HG03520 (cell line): ENCODE measurements around the gene EPHA8.

Source experiments
- ATAC-seq: cut with Tn5 transposase; IDR thresholded peaks from one replicate; pipeline ENCODE4 v1.9.1; 2021; ENCODE audit warnings: mild to moderate bottlenecking, moderate library complexity; ENCODE audit not compliant: unreplicated experiment

The EPHA8 gene

DNA sequence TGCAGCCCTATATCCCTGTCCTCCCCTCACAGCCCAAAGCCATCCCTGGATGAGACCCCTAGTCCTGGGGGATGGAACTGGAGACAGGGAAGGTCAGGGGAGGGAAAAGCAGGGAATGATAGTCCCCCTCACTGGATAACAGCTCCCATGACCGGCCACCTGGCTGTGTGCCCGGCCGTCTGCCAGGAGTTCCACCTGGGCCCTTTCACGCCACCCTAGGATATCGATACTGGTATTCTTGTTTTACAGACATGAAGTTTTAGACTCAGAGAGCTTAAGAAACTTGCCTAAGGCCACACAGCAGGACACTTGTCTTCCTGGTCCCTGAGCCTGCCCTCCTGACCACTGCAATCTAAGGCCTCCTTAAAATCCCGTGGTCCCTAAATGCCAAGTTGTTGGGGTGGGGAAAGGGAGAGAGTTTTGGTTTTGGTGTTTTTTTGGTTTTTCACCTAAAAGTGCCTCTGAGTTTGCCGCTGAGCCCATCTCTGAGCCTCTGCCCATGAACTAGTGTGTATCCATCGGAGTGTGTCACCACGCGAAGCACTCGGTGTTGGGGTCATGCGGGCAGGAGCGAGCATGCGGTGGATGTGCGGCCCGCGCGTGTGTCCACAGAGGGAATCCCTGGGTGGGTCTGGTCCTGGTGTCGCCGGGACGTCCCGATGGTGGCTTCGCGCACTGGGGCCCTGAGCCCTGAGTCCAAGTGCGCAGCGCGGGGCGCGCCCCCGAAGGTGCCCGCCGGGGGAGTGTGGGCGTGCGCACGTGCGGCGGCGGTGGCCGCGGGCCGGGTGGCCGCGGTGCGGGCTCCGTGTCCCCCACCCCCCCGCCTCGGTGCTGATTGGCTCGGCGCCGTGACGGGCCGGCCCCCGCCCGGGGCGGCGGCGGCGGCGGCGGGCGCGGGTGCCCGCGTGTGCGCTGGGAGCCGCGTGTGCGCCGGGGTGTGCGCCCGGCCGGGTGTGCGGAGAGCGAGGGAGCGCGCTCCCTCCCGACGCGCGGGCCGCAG, at the start of gene EPHA8:
Gene EPHA8 (plus strand): TSS at position 906 of the 1,000 bp plus-strand sequence. CDS start 147 bp downstream, outside the sequence.
- no peak for ATAC-seq

DNA sequence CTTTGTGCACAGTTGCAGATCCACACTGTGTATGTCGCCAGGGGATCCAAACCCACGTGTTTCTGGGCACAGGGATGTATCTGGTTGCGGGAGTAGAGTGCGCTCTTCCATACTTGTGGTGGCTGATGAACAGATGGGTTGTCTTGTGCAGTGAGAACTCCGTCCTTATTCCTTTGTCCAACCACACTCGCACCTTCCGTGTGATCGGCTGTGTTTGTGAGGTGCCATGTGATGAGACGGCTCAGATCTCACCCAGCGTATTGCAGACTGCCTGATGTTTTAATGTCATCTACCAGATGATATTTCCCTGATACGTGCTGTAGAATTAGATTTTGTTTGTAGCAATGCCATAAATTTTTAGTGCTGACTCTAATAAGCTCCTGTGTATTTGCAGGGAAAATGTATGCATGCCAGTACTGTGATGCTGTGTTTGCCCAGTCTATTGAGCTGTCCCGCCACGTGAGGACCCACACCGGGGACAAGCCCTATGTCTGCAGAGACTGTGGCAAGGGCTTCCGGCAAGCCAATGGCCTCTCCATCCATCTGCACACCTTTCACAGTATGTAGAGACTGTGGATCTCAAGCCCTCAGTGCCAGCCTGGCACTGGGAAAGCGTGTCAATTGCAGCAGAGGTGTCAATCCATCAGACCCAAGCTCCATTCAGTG, 46.2 kb upstream of the EPHA8 start:
- ATAC-seq = no peak

DNA sequence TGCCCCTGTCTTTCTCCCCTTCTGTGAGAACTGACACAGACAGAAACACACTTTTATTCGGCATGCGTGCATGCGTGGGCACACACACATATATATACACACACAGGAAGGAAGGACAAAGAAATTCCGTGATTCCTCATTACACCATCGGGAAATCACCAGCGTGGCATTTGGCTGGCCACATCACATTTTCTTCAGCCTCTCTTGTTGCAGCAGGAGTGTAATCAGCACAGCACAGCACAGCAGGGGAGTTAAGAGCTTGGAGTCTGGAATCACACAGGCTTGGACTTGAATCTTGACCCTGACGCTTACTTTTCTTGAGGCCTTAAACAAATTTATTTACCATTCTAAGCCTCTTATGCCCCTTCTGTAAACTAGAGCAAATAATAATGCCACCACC, 45.3 kb upstream of the EPHA8 start:
- ATAC-seq = no peak

DNA sequence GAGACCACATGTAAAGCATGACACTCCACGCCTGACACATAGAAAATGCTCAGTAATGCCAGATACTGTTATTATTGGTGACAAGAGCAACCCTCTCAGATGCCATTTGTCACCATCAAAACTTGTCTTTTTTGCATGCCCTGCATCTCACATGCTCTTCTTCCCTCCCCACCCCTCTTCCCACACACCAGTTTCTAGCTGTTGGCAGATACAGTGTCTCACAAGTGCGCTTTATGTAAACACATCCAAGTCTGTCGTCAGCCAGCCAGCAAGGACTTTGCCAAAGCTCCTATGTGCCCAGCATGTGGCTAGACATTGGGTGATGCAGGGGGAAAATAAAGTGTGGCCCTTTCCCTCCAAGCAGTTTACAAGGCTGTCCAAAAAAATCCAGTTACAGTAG, 44.9 kb upstream of the EPHA8 start:
- ATAC-seq = no peak

DNA sequence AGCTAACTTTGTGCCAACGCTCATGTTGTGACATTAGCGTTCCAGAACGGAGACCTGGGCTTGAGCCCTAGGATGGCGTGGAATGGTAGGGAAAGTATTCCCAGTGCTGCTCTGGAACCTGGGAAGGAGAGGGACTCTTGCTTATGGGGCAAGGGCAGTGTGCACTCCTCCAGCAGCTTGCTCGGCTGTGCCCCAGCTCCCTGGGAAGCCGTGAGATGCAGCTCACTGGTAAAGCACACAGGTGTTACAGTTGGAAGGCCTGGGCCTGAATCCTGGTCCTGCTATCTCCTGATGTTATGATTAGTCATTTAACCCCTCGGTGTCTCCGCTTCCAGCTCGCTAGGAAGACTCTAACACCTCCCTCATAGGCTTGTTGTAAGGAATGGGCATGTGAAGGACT, 42.4 kb upstream of the EPHA8 start:
- no peak for ATAC-seq

DNA sequence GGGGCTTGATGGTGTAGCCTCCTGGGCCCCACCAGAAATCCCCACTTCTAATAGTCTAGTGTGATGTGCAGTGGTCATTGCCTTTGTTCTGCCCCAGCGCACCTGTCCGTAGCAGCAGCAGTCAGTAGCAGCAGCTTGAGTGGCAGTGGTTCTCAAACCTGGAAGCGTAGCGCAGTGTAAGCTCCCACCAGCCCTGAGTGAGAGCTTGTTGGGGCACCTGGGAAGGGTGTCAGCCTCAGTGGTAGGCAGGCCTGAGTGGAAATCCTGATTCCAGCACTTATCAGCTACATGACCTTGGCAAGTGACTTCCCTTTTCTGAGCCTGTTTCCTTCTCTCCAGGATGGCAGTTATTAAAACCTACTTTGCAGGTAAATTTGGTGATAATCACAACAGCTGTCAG, 41.6 kb upstream of the EPHA8 start:
- no peak for ATAC-seq

DNA sequence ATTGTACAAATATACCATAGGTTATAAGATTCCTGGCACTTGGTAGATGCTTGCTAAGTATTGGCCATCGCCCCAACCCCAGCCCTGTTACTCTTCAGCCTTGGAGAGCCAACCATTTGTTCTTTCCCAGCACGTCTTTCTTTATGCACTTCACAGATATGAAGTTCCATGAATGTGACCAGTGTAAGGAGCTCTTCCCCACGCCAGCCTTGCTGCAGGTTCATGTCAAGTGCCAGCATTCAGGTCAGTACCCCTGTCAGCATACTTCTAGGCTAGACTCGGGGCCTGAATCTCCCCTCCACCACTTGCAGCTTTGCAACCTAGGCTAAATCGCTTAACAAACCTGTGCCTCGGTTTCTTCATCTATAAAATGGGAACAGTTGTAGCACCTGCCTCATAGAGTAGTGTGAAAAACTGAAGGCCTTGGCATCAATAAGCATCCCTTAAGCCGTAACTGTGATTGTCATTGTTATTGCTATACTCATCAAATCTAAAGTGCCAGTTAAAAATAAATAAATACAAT, 41.0 kb upstream of the EPHA8 start:
- no peak for ATAC-seq

DNA sequence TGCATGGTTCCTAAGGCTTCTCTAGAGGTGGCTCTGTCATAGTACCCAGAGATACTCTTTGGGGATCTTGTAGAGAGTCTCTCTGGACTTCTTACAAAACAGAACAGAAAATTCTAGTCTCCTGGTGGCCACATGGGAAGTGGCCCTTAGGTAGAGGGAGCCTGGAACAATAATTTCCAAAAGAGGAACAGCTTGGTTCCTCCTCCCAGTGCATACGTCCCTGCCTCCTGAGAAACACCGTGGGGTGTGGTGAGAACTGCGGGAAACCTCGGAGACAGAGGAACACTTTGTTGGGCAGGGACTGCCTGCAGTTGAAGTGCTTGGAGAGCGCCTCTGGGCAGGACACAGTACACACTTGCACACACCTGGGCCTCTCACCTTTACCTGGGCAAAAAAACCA, 38.8 kb upstream of the EPHA8 start:
- ATAC-seq = no peak

DNA sequence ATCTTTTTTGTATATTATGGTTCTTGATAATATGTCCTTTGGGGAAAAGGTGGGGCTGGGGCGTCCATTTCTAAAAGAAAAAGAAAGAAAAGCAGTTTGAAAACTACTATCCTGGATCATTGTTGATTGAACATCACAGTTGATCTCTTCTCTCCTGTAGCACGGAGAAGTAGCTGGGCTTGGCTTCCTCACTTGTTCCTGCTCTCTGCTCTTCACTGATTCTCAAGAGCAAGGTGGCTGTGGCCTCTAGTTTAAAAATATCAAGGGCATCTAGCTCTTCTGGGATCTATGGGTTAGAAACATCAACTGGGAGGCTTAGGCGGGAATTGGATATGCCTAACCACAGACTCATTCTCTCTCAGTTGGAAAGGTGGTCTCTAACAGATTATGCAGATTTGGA, 38.1 kb upstream of the EPHA8 start:
- ATAC-seq = no peak

DNA sequence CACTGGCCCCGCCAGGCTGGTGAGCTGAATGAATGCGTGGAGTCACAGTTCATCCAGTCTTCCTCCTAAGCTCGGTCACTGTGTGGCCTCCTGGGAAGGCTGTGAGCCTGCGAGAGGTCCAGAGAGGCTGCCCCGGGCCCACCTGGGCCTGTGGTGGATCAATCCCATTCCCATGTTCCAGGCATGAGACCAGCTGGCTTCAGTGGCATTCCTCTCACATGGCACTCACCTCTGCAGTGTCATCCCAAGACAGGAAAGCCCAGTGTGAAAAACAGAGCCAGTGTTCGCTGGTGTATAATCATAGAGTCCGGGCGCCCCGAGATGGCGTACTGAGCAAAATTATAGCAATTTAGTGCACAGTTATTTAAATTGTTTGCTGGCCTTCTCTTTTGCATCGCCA, 37.6 kb upstream of the EPHA8 start:
- ATAC-seq = no peak

DNA sequence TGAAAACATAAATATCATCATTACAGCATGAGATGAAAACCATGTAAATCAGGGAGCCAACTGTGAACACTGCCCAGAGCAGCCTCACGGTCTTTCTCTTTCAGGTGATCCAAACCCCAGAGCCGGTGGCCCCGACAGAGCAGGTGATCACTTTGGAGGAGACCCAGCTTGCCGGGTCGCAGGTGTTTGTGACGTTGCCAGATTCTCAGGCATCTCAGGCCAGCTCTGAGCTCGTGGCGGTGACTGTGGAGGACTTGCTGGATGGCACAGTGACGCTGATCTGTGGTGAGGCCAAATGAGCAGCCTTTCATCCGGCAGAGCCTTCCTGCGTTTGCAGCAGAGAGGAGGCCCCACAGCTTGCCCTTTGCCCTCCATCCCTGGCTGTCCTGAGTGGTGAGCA, 37.2 kb upstream of the EPHA8 start:
- no peak for ATAC-seq

DNA sequence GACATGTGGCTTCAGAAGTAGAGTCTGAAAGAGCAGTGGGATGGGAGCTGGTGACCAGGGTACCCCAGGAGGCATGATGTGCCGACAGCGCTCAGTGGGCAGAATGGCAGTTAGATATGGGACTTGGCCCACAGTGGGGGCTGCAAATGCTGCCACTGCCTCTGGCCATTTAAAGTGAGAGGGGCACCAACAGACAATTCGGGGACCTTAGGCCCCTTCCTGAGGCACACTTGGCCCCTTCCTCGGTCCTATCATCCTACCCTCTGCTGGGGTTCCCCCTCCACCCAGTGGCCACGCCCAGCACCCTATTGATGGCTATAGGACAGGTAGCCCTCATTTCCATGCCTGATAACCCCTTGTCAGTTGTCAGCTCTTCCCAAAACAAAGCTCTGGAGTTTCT, 36.6 kb upstream of the EPHA8 start:
- no peak for ATAC-seq

DNA sequence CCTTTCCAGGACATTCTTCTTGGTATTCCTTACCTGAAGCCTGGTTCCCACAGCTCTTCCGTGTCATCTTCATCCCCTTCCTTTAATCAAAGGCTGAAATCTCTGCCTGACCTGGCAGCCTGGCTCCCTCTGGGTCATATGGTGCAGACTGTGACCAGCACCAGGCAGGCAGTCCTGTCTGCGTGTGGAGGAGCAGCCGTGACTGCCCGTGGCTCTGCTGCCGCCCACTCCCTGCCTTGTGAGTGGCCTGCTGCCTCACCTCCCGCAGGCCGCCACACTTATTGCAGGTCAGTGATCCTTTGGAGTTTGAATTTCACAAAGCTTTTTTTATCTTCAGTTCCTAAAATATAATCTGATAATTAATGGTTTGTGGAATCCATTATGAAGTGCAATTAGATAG, 36.2 kb upstream of the EPHA8 start:
- ATAC-seq = no peak

DNA sequence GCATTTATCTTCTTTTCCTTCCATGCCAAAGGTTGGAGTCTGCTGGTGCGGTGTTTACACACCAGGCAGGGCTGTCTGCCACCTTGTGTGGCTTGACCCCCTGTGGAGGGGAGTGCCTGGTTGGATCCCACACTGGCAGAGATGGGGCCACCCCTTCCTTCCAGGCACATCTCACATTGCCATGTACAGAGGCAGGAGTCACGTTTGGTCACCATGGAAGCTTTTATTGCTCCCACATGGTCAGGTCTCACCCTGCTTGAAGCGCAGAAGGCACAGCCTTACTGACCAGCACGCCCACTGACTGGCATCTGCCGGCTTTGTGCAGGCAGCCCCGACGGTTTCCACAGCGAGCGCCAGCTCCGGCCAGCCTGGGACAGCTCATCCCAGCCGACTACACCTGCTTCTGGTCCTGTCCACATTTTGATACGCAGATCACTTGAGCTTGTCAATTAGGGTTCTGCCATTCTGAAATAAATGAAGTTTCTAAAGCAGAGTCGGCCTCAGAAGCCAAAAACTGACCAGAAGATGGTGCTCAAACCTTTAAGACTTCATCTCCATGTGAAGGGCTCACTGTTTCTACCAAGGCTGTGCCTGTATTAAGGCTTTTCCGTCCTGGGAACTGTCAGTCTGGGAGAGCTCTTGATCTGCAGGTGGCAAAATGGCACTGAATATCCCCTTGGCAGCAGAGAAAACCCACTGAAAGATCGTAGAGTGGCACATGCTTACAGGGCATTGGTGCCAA, 35.6 kb upstream of the EPHA8 start:
- ATAC-seq = no peak

DNA sequence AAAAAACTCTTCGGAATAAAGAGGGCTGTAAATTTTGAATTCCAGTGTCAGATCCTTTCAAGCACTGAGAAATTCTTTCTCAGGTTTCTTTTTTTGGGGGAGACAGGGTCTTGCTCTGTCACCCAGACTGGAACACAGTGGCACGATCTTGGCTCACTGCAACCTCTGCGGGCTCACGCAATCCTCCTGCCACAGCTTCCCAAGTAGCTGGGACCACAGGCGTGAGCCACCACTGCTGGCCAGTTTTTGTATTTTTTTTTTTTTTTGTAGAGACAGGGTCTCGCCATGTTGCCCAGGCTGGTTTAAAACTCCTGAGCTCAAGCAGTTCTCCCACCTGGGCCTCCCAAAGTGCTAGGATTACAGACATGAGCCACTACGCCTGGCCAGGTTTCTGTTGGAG, 34.8 kb upstream of the EPHA8 start:
- no peak for ATAC-seq

DNA sequence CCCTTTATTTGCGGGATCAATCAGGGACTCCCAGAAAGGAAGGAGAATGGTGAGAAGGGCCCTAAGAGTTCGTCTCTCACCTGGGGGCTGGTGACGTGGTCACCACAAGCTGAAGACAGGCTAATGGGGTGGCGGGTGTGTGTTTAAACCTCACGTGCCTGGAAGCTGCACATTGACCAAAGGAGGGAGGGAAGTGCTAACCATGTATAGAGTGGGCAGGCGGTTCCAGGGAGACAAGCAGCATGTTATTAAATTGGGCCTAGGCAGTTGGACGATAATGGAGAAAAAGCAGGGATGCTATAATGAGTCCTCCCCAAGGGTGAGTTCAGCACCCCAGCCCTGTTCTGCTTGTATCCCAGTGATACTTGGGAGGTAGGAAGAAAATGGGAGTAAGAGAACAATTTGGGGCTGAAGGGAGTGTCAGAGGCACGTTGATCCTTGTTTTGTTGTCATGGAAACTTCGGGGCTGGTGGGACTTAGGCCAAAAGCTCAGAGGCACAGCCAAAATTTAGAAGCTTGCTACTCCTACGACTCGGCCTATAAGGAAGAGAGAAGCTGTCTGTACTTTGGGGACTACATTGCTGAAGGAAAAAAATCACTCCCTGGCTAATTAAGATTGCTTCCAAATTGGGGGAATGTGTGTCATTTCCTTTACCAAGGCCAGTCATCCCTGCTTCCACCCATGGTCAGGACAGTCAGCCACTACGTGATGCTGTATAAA, 33.2 kb upstream of the EPHA8 start:
- no peak for ATAC-seq

DNA sequence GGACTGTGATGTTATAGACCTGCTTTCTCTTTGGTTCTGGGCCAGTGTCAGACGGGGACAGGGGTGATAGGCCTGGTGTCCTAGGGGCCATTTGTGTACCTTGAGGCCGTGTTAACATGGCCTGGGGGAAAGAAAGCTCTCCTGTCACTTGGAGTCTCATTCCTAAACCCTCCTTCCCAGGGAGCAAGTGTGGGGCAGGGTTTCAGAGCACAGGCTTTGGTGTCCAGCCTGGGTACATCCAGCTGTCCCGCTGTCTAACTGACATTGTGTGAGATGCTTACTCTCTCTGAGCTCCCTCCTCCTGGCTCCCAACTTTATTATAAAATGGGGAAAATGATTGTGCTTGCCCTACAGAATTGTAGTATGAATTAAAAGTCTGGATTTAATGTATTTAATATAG, 32.6 kb upstream of the EPHA8 start:
- no peak for ATAC-seq

DNA sequence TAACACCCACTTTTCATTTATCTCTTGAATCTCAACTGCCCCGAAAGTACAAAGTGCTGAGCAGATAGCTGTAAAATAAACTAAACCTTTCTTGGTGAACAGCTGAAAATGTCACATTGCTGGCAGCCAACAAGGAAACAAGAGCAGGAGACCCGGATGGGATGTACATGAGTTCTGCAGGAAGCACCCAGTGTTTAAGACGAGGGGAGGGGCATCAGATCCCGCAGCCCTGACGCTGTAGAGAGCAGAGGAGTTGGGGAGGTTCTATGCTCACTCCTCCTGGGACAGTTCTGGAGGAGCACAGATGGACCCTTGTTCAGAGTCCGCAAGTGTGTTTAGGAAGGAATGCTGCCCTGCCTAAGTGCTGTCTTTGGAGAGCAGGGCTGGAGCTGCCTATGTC, 32.0 kb upstream of the EPHA8 start:
- no peak for ATAC-seq

DNA sequence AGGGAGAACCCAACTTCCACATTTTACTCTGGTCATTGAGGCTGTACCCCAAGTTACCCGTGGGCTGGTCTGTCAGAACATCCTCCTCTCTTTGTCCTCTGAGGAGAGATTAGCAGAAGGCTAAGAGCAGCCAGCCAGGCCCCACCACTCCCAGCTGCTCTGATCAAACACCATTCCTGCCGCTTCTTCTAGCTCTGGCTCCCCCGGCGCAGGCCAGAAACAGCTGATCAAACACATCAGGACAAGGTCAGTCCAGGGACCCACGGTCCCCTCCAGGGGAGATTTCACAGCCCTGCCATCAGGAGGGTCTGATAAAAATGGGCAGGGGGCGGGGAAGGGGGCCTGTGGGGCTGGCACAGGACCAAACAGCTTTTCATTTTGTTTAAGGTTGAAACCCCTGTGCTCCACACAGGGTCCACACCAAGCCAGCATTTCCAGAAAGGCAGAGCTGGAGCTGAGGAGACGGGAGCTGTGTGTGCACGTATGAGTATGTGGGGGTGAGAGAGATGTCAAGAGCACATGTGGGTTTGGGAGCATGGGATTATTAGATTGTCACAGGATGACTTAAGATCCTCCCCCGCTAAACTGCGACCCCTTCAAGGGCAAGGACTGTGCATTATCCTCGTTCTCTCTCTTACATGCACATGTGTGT, 29.9 kb upstream of the EPHA8 start:
- no peak for ATAC-seq

DNA sequence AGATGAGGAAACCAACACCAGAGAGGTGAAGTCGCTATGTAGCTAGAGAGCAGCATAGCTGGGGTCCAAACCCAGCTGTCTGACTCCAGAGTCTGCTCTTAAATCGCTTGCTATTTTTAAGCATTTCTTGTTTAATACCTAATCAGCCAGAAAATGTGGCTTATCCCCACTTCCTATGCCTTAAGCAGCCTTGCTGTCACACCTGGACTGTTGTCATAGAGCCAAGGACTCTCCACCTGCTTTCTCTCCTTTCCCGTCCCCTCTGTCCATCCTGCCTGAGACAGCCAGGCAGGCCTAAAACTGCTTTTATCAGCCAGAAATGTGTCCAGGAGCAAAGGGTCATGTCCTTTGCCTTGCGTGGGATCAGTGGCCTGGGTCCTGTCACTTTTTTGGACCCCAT, 28.3 kb upstream of the EPHA8 start:
- ATAC-seq = no peak
